Measurements from ENCODE around the gene ARHGEF7.

ARHGEF7 gene

GRCh38 chr13:111145071-111145470 lies 30.0 kb downstream of the ARHGEF7 start:
- DNase-seq (ENCODE audit: low spot score), result no peak
- no peak overlapping the region for H3K4me3 ChIP-seq
- TF ChIP-seq CTCF (IDR thresholded peaks at IDR 0.05), result no peak
- peak overlapping the region; percentile 38 to 83 for H3K27ac ChIP-seq

- DNase-seq (ENCODE audit: low spot score), result no peak
- H3K4me3 ChIP-seq, result no peak overlapping the region
Measured at GRCh38 chr13:111145506-111145905, 30.4 kb downstream of the ARHGEF7 start.

GRCh38 chr13:111152844-111153243 lies 37.7 kb downstream of the ARHGEF7 start:
- Histone ChIP-seq H3K4me3 (peak overlapping the region; percentile 90), H3K27ac (peak overlapping the region; percentile 99 to 100)
- no peak for DNase-seq (ENCODE audit: low spot score)
- TF ChIP-seq CTCF (IDR thresholded peaks at IDR 0.05), result no peak

More at GRCh38 chr13:111145506-111145905, 30.4 kb downstream of the ARHGEF7 start:
- peak overlapping the region; percentile 38 to 83 for H3K27ac ChIP-seq
- TF ChIP-seq CTCF (IDR thresholded peaks at IDR 0.05), result no peak

- H3K4me3 ChIP-seq, result peak overlapping the region; percentile 90
- no peak for TF ChIP-seq CTCF (IDR thresholded peaks at IDR 0.05)
- peak; percentile 95 for DNase-seq (ENCODE audit: low spot score)
- peak overlapping the region; percentile 99 to 100 for H3K27ac ChIP-seq
Measured at GRCh38 chr13:111153279-111153976, 38.3 kb downstream of the ARHGEF7 start.

GRCh38 chr13:111153977-111154332 lies 38.8 kb downstream of the ARHGEF7 start:
- peak; percentile 81 for DNase-seq (ENCODE audit: low spot score)
- no peak for TF ChIP-seq CTCF (IDR thresholded peaks at IDR 0.05)
- peak overlapping the region; percentile 99 to 100 for H3K27ac ChIP-seq
- peak overlapping the region; percentile 90 for H3K4me3 ChIP-seq

GRCh38 chr13:111156421-111156820 lies 41.3 kb downstream of the ARHGEF7 start:
- Histone ChIP-seq H3K4me3 (no peak overlapping the region), H3K27ac (peak overlapping the region; percentile 52 to 100)
- no peak for TF ChIP-seq CTCF (IDR thresholded peaks at IDR 0.05)
- no peak for DNase-seq (ENCODE audit: low spot score)

GRCh38 chr13:111158136-111158805 lies 43.2 kb downstream of the ARHGEF7 start:
- peak overlapping the region; percentile 27 for H3K27ac ChIP-seq
- no peak for DNase-seq (ENCODE audit: low spot score)

More at GRCh38 chr13:111158136-111158805, 43.2 kb downstream of the ARHGEF7 start:
- TF ChIP-seq CTCF (IDR thresholded peaks at IDR 0.05), result no peak
- H3K4me3 ChIP-seq, result no peak overlapping the region
